Stimulated activated CD4-positive, alpha-beta T cell treated with anti-CD3 and anti-CD28 coated beads, Interleukin-12 subunit alpha, Interleukin-12 subunit beta, amount 100 ng/mL, for 4 hours (primary cell): Measurements from ENCODE around the gene PCA3.

Source experiments
- DNase-seq: peaks from one replicate; pipeline ENCODE4 v3.0.0-alpha.2; 2020

PCA3 gene

DNA sequence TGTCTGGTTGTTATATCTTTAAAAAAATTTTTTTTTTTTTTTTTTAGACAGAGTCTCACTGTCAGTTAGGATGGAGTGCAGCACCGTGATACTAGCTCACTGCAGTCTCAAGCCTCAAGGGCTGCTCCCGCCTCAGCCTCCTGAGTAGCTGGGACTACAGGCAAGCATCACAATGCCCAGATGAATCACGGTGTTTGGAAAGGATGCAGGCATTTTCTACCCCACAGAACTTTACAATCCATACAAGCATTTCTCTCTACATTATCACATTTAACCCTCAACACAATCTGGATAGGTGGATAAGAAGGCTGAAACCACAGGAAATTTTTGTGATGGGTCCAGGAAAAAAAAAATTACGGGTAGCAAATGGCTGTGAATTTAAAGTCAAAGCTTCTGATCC, 5.8 kb upstream of the PCA3 start:
- DNase-seq, result no peak

DNA sequence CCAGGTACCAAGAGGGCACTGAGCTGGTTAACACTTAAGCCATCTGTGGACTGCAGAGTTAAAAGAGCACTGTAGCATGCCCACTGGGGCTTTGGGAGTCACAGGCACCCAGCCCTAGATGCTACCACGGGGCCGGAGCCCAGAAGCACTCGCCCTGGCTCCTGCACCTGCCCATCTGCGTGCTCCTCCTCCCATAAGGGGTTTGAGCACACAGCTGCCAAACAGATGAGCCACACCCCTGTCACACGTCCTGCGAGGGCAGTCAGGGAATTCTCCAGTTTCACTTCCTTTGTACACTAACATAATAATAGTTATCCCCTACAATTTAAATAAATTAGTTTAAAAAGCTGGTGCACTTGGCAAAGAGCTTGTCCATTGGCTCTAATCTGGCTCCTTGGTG, 4.5 kb upstream of the PCA3 start:
- no peak for DNase-seq

DNA sequence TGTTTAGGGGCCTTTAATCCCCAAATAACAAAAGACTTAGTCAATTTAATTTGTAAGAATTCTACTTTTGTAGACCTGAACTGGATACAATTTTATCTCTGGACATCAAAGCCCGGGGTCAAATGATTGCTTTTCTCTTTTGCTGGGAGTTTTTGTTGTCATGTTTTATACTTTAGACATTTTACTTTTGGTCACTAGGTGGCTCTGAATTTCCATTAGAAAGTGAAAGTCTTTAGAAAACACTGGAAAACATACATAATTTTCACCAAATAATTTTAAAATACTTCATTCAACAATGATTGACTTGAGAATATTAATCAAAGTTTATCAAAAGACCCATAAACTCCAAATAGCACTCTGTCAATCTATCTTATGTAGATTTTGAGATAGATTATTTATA, 2.8 kb upstream of the PCA3 start:
- DNase-seq, result no peak

GRCh38 chr9:76766126-76766525, 1.9 kb downstream of the PCA3 start:
- no peak for DNase-seq

DNA sequence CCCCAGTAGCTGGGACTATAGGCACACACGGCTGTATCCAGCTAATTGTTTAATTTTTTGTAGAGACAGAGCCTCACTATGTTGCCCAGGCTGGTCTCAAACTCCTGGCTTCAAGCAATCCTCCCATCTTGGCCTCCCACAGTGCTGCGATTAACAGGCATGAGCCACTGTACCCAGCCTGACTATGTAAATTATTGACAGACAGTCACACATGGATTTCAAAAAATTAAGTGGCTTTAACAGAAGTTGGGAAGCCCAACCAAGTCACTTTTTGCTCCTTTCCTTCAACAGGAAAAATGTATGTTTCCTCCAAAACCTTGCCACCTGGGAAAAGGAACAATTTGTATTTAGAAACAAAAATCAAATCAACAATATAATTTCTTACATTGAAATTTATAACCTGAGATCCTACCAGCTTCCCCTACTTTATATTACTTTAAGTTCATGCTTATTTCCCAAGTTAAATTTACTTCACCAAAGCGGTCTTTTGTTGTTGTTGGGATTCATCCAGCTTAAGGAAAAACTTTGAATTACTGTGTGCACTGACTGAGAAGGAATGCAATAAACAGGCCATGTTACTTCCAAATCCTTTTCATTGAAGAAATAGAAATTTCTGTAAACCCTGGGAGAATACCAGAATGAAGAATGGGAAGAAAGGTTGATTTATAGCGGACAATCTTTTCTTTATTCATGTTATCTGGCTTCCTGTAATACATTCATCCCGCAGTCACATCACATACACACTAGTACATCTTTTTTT, 8.6 kb downstream of the PCA3 start:
- no peak for DNase-seq

DNA sequence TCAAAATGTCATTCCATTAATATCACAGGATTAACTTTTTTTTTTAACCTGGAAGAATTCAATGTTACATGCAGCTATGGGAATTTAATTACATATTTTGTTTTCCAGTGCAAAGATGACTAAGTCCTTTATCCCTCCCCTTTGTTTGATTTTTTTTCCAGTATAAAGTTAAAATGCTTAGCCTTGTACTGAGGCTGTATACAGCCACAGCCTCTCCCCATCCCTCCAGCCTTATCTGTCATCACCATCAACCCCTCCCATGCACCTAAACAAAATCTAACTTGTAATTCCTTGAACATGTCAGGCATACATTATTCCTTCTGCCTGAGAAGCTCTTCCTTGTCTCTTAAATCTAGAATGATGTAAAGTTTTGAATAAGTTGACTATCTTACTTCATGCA, 20.6 kb downstream of the PCA3 start:
- DNase-seq, result no peak

DNA sequence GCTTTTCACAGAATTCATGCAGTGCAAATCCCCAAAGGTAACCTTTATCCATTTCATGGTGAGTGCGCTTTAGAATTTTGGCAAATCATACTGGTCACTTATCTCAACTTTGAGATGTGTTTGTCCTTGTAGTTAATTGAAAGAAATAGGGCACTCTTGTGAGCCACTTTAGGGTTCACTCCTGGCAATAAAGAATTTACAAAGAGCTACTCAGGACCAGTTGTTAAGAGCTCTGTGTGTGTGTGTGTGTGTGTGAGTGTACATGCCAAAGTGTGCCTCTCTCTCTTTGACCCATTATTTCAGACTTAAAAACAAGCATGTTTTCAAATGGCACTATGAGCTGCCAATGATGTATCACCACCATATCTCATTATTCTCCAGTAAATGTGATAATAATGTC, 21.3 kb downstream of the PCA3 start:
- no peak for DNase-seq

DNA sequence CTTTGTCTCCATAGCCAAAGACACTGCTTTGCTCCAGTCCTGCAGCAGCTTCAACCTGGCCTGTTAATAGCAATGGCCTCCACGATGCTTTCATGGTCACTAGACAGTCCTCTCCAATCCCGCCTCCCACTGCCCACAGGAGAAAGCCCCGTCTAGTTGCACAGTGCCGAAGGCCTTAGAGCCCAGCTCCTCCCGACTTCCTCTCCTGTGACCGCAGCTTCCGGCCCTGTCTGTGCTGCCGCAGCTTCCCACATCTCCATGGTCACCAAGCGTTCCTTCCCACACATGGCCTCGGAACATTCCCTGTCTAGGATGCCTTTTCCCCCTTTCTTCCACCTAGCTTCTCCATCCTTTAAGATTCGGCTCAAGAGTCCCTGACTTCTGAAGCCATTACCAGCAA, 23.4 kb downstream of the PCA3 start:
- no peak for DNase-seq

- no peak for DNase-seq
These were observed 25.6 kb downstream of the PCA3 start for GRCh38 chr9:76789840-76790239.

GRCh38 chr9:76793784-76794431, 29.7 kb downstream of the PCA3 start:
- no peak for DNase-seq

DNA sequence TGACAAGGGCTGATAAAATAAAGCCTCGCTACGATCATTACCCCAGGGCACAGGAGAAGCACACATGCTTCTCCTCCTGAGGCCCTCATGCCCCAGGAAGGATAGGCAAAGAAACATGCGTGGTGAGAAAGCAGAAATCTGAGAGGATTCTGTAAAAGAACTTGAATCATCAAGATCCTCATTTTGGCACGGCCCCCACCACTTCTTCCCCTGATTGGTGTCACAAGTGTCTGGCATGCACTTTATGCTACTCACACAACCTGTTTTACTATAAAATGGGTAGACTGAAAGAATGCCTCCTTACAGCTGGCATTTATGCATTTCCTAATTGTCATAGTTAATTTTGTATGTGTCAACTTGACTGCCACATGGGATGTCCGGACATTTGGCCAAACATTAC, 32.1 kb downstream of the PCA3 start:
- no peak for DNase-seq

DNA sequence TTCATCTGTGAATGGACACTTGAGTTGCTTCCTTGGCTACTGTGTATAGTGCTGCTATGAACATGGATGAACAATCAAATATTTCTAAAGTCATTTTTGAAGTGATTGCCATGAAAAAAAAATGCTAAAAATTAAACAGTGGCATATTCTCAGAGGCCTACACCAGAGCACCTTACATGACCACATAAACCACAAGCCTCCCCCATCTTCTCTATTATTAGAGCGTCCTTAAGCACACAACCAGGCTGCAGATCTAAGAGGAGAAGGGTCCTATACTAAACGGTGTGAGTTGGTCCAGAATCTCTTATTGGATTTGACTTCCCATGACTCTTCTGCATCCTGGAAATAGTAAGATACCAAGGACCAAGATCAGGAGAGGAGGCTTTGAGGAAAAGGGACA, 34.3 kb downstream of the PCA3 start:
- no peak for DNase-seq

DNA sequence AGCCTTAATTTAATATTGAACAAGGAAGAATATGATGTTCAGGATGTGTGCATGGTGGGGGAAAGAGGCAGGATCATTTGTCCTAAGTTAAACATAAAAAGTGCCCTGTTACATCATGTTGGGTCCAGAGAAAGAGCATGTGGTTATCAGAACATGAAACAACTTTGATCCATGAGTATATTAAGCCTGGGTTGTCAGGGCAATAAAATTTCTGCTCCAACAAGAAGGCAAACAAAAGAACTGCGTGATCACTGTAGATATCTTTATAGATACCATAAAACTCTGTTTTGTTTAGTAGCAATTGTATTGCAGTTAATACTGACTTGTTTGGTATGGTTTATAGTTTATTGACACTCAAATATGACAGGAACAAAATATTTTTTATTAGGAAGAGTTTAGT, 35.2 kb downstream of the PCA3 start:
- DNase-seq, result no peak

DNA sequence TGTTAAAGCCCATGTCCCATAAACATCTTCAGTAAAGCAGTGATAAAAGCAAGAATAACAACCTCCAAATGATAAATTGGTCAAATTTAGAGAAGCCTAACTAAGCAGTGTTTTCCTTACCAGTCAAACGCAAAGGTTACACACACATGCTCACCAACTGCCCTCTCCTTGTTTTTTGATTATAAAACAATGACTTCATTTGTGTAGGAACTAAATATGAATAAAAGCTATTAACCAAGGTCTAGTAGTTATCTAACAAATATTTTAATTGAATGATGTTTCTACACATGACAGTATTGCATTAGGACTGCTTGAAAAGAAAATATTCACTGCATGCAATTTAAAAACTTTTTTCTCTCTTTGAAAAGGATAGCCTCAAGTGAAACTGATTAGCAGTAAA, 36.7 kb downstream of the PCA3 start:
- DNase-seq, result no peak

DNA sequence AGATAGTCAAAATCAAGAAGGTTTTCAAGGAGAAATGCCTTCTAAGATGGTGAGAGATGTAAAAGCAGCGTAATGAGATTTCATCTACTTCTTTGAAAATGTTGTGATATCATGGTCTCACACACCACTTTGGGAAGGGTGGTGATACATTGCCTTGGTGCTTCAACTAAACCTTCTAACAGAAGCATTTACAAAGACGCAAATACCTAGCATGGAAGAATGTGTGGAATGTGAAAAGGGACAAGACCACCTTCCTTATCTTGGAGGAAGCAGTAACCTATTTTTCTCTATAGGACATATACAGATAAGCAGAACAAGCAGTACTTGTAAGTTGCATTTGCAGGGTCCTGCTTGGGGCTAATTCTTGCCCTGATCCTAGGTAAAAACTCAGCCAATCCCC, 38.8 kb downstream of the PCA3 start:
- no peak for DNase-seq

- DNase-seq, result no peak
These were observed 39.5 kb downstream of the PCA3 start for GRCh38 chr9:76803762-76804161.

DNA sequence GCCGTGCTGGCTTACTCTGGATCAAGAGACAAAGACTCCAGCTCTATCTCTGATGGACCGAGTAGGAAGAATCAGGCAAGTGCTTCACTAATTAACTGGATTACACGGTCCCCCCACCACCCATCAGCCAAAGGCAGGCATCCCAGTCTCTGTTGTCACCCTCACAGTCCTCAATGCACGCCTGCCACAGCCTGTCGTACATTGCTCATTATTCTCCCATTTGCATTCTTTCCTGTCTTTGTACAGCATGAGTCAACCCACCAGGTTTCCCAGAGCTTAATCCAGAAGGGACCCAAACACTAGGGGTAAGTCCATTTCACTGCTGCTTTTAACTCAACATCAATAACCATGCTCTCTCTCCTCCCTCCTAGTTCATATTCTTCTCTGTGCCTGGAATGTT, 44.4 kb downstream of the PCA3 start:
- DNase-seq, result no peak

DNA sequence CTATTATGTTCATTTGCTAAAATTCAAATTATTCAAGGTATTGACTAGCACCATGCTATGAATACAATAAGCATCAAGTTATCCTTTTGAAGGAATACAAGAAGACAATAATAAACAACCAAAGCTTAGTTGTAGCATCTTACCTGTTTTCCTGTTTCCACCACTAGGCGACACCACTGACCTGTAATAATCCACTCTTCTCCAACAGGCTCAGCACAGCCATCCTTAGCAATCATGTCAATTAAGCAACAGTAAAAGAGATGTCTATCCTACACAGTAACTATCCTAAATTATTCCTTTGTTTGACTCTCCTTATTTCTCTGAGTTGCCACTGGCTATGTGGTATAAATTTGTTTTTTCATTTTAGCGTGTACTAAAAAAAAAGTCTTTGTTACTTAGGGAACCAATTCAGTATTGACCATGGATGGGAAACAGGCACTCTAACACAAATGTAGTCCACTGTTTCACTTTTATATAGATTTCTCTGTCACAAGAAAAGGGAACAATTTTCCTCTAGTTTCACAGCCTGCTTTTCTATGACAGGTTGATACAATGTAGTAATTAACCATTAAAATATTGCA, 46.2 kb downstream of the PCA3 start:
- DNase-seq, result no peak

DNA sequence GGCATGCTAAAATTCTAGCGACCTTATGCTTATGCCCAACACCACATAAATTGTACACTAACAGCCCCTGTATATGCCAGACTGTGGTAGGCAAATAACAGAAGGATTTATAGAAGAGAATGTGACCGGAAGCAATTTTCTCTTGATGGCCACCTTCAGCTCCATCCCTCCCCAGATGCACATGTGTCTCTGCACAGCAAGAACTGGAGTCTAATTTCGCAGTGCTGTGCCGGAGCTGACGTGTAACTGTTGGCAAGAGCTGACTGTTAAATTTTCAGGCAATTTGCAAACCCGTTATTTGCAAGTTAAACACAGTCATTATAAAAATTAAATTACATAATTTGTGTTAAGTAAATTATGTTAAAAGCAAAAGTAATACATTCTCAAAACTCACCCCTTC, 48.4 kb downstream of the PCA3 start:
- DNase-seq, result no peak

DNA sequence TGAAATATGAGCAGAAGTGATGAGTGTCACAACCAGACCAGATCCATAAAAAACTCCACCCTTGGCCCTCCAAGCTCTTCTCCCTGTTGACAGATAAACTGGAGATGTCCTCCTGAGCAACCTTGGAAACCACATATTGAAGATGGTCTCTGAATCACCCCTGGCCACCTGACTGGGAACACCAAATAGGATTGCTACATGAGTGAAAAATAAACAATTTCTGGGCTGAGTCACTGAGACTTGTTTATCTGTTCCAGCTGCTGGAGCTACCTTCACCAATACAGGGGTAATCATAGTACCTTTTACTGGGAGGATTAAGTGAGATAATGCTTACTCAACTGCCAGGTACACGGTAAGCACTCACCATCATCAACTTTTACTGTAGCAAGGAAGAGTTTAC, 53.3 kb downstream of the PCA3 start:
- no peak for DNase-seq

GRCh38 chr9:76818271-76818670, 54.0 kb downstream of the PCA3 start:
- no peak for DNase-seq

DNA sequence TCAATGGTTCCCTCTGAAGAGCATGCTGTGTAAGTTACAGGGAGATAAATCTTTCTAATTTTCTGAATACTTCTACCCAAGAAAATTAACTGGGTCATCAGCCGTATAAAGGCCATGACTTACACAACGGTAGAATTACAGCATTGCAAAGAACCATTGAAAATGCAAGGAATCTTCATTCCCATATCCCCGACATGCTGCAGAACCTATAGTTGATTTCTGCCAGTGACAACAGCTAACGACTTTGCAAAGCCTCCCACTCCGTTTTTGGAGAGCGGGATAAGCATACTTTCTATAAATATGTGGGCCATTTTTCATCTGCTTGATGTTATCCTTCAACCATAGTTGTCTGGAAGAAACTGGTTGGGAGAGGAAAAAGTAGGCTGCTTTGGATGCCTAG, 56.2 kb downstream of the PCA3 start:
- DNase-seq, result no peak

DNA sequence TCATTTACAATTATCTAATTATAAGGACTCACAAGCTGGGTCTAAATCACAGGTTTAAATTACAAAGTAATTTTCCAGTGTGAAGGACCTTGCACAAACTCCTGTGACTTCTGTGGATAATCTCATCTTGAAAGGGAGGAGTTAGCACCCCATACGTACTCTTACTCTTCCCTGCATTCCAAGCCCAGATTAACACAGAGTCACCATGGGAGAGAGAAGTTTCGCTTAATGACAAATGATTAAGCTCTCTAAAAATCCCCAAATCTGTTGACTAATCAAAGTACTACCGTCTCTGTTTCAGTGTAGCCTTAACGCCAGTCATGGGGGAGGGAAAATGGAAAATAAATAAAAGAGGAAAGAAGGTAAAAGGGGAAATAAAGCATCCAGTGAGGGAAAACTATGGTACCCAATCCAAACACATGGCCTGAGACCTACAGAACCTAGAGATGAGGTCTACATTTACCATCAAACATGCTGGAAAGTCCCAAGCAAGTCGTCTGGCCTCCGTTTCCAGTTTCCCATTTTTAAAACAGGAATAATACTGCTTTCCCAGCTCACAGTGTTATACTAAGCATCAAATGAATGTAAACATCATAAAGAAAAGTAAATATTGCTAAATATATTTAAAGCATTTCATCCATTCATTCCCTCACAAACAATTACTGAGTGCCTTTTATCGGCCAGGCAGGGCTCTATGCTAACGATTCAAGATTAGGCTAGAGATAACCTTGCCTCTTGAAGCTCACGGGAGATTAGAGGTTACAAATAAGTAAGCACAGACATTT, 63.2 kb downstream of the PCA3 start:
- DNase-seq, result no peak

- no peak for DNase-seq
These were observed 64.2 kb downstream of the PCA3 start for GRCh38 chr9:76828447-76828846.
